Hepatocyte (in vitro differentiated cells): ENCODE measurements around the gene DENND1A. TPM values are rescaled to one million over a fixed set of nuclear protein-coding genes. Genes with fewer than 3 reads are reported as not detected.

Experiments used
- DNase-seq: peaks from one replicate; pipeline ENCODE4 v3.0.0-alpha.2; 2016; ENCODE audit warnings: low spot score
- H2AFZ ChIP-seq: fragments of 200-600 bp; sonication (generic); 2 replicates; pipeline ENCODE4 v1.6.0; 2016; ENCODE audit warnings: antibody characterized with exemption, mild to moderate bottlenecking
- H3K27ac ChIP-seq: fragments of 200-600 bp; sonication (generic); 2 replicates; pipeline ENCODE4 v1.5.1; 2016; ENCODE audit warnings: mild to moderate bottlenecking
- H3K27me3 ChIP-seq: fragments of 200-600 bp; sonication (generic); 2 replicates; pipeline ENCODE4 v1.6.1; 2016
- H3K36me3 ChIP-seq: fragments of 200-600 bp; sonication (generic); replicated peaks from 2 replicates; pipeline ENCODE4 v1.5.1; 2016; ENCODE audit warnings: low read depth; ENCODE audit not compliant: insufficient read depth
- H3K4me1 ChIP-seq: fragments of 200-600 bp; sonication (generic); 2 replicates; pipeline ENCODE4 v1.5.1; 2016; ENCODE audit warnings: mild to moderate bottlenecking, moderate library complexity; ENCODE audit not compliant: insufficient read depth
- H3K4me2 ChIP-seq: fragments of 200-600 bp; sonication (generic); 2 replicates; pipeline ENCODE4 v1.6.0; 2016
- H3K4me3 ChIP-seq: fragments of 200-600 bp; sonication (generic); 2 replicates; pipeline ENCODE4 v1.5.1; 2016; ENCODE audit warnings: mild to moderate bottlenecking
- H3K79me2 ChIP-seq: fragments of 200-600 bp; sonication (generic); 2 replicates; pipeline ENCODE4 v1.6.0; 2017; ENCODE audit warnings: mild to moderate bottlenecking
- H3K9me2 ChIP-seq: fragments of 200-600 bp; sonication (generic); replicated peaks from 2 replicates; pipeline ENCODE4 v1.6.0; 2017; ENCODE audit warnings: mild to moderate bottlenecking; ENCODE audit not compliant: insufficient read depth
- H3K9me3 ChIP-seq: fragments of 200-600 bp; sonication (generic); 2 replicates; pipeline ENCODE4 v1.5.1; 2016; ENCODE audit warnings: low read depth, mild to moderate bottlenecking
- H4K20me1 ChIP-seq: fragments of 200-600 bp; sonication (generic); 2 replicates; pipeline ENCODE4 v1.6.0; 2016; ENCODE audit warnings: mild to moderate bottlenecking; ENCODE audit not compliant: insufficient read depth, poor library complexity, severe bottlenecking
- EZH2 ChIP-seq: fragments of 200-600 bp; sonication (generic); IDR thresholded peaks from 2 replicates; pipeline ENCODE4 v1.6.1; 2016; ENCODE audit warnings: antibody characterized with exemption, mild to moderate bottlenecking, borderline replicate concordance
- EZH2phosphoT487 ChIP-seq: fragments of 200-600 bp; sonication (generic); IDR thresholded peaks from one replicate; pipeline ENCODE4 v1.6.1; 2018; ENCODE audit warnings: antibody characterized with exemption, mild to moderate bottlenecking, low read depth, moderate library complexity; ENCODE audit not compliant: unreplicated experiment, severe bottlenecking
- WGBS: methylation state at CpG from one replicate; pipeline ENCODE4 v1.1.6; 2016; ENCODE audit warnings: low lambda C conversion rate; ENCODE audit errors: missing lambda C conversion rate; 5-methylcytosine and 5-hydroxymethylcytosine counted together
- polyA plus RNA-seq: library from polyadenylated mRNA; unstranded; fragments of >200 nt; fragmentation: Nextera tagmentation; extraction: Ambion mirVana; gene quantifications from 2 replicates; pipeline ENCODE4 v1.2.1, GENCODE V29; 2016
- total RNA-seq: library from RNA; depleted of rRNA; stranded (reverse); fragments of >200 nt; gene quantifications from 2 replicates; pipeline ENCODE4 v1.2.3, GENCODE V29; 2014
- TF ChIP-seq, protein P1 (sequence below): fragments of 200-600 bp; sonication (generic); IDR thresholded peaks from 2 replicates; pipeline ENCODE4 v1.5.1; 2016; ENCODE audit warnings: antibody characterized with exemption, mild to moderate bottlenecking; ENCODE audit not compliant: poor library complexity

DENND1A gene
- total and polyA plus RNA-seq, 2 experiments from 2014 or later: 24.0 to 28.9 TPM

DNA sequence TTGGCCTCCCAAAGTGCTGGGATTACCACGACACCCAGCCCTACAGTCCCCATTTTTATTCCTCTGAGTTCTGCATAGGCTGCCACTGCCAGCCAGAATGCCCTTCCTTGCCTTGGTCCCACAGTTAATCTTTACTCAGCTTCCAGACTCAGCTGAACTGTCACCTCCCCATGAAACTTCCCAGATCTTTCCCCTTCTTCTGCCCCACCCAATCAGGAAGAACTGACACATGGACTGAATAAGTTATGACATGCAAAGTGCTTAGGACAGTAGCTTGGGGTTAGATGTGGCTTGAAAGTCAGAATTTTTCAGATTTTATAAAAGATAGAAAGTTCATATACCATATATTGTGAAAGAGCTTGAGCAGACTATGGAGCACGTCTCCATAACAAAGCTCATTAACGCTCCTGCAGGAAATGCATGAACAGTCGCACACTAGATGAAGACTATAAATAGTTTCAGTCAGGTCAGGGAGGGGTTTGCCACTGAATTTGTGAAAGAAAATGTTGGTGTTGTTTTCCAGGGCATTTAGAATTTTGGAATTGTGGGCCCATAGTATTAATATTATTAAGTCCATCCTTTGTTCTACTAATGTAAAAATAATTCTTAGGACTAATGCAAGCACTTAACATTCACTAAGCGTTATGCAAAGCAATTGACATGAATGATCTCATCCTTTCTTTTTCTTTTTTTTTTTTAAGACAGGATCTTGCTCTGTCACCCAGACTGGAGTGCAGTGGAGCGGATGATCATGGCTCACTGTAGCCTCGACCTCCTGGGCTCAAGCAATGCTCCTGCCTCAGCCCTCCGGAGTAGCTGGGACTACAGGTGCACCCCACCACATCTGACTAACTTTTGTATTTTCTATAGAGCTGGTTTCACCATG, 36.1 kb upstream of the DENND1A start:
- Histone ChIP-seq H3K79me2 (no peaks in the 10 kb centered on the region), H3K9me2 (no peaks in the 10 kb centered on the region), H3K4me3 (no peak overlapping the region), H3K4me1 (no peaks in the 10 kb centered on the region), H4K20me1 (no peaks in the 10 kb centered on the region), H2AFZ (no peak overlapping the region), H3K36me3 (no peaks in the 10 kb centered on the region), H3K9me3 (no peaks in the 10 kb centered on the region), H3K27ac (no peak overlapping the region), H3K4me2 (no peak overlapping the region), H3K27me3 (peaks cover 13% of the 10 kb centered on the region)
- no peak for DNase-seq
- no peak for TF ChIP-seq EZH2phosphoT487
- TF ChIP-seq EZH2: no peak
- TF ChIP-seq, protein P1, sequence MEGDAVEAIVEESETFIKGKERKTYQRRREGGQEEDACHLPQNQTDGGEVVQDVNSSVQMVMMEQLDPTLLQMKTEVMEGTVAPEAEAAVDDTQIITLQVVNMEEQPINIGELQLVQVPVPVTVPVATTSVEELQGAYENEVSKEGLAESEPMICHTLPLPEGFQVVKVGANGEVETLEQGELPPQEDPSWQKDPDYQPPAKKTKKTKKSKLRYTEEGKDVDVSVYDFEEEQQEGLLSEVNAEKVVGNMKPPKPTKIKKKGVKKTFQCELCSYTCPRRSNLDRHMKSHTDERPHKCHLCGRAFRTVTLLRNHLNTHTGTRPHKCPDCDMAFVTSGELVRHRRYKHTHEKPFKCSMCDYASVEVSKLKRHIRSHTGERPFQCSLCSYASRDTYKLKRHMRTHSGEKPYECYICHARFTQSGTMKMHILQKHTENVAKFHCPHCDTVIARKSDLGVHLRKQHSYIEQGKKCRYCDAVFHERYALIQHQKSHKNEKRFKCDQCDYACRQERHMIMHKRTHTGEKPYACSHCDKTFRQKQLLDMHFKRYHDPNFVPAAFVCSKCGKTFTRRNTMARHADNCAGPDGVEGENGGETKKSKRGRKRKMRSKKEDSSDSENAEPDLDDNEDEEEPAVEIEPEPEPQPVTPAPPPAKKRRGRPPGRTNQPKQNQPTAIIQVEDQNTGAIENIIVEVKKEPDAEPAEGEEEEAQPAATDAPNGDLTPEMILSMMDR: no peak
- WGBS: 82% methylated on average over 8 of the region's 8 CpGs

DNA sequence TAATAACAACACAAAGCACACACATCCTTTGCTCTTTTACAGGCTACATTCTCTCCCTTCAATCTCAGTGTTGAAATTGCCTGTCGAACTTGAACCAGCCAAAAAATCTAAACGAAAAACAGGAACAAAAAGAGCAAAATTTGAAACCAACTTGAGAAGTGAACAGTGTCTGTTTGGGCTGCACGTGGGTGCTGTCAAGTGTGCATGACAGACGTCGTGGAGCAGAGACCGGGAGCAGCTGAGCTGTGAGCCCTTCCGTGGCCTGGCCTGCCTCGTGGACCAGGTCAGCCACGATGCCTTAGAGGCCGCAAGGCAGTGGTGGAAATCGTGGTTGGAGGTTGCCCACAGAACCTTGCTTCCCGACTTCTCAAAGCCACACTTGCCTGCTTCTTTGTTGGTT, 34.8 kb upstream of the DENND1A start:
- H2AFZ ChIP-seq: no peak overlapping the region
- H3K27me3 ChIP-seq: peaks cover 7% of the 10 kb centered on the region

DNA sequence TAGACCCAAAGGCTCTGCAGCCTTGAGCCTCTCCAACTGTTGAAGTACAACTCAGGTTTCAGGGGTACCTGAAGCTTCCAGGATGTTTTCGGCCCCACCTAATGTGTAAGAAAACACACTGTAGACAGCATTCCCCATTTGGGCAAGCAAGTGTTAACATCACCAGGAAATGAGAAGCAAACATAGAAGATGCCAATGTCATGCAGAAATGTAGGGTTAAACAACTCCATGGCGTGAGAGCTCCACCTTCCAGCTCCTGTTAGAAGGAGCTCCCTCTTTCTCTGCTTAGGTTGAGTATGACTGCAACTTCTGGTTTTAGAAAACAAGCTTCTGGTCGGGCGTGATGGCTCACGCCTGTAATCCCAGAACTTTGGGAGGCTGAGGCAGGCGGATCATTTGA, 31.0 kb upstream of the DENND1A start:
- Histone ChIP-seq H3K4me3 (no peak overlapping the region), H3K79me2 (no peaks in the 10 kb centered on the region), H3K4me1 (no peaks in the 10 kb centered on the region), H3K9me2 (no peaks in the 10 kb centered on the region), H3K9me3 (no peaks in the 10 kb centered on the region), H3K36me3 (no peaks in the 10 kb centered on the region), H2AFZ (no peak overlapping the region), H3K27me3 (peaks cover 19% of the 10 kb centered on the region), H3K27ac (no peak overlapping the region), H4K20me1 (no peaks in the 10 kb centered on the region), H3K4me2 (no peak overlapping the region)
- 63% methylated on average over 6 of the region's 6 CpGs for WGBS
- DNase-seq: no peak
- TF ChIP-seq EZH2 (no peak), EZH2phosphoT487 (no peak)
- TF ChIP-seq, protein P1: no peak

More for the DNA sequence above, 34.8 kb upstream of the DENND1A start:
- Histone ChIP-seq H3K4me1 (no peaks in the 10 kb centered on the region), H3K4me2 (no peak overlapping the region), H3K79me2 (no peaks in the 10 kb centered on the region), H4K20me1 (no peaks in the 10 kb centered on the region), H3K9me3 (no peaks in the 10 kb centered on the region), H3K27ac (no peak overlapping the region), H3K36me3 (no peaks in the 10 kb centered on the region), H3K9me2 (no peaks in the 10 kb centered on the region), H3K4me3 (no peak overlapping the region)
- TF ChIP-seq, protein P1: no peak
- TF ChIP-seq EZH2phosphoT487: no peak
- WGBS: 87% methylated on average over 12 of the region's 12 CpGs
- no peak for DNase-seq
